ENCODE results near the gene TCFL5.

TCFL5 gene

GRCh38 chr20:62896526-62896925 is 34.9 kb upstream of the TCFL5 start:
- no peak for DNase-seq (ENCODE audit: low read depth in 2 of 2)

GRCh38 chr20:62895539-62895938 is 33.9 kb upstream of the TCFL5 start:
- no peak for DNase-seq (ENCODE audit: low read depth in 2 of 2)

- DNase-seq (ENCODE audit: low read depth in 2 of 2) = no peak
Observed at GRCh38 chr20:62894261-62894660, 32.6 kb upstream of the TCFL5 start.

DNA sequence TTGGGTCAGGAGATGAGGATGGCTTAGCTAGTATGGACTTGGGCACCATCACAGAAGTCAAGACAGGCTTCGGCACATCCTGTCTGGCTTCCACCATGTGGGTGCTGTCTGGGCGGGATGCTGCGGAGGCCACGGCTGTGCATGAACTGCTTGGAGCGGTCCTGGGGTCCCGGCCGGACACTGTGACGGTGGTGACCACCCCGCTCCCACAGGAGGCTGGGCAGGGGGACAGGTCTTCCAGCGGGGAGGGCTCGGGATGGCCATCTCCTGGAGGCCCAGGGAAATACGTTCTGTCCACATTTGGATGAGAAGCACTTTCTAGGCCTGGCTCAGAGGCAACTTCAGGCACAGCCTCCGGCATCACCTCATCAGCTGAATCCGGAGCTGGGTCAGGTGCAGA is 32.1 kb upstream of the TCFL5 start:
- no peak for DNase-seq (ENCODE audit: low read depth in 2 of 2)

- DNase-seq (ENCODE audit: low read depth in 2 of 2) = no peak
Observed at GRCh38 chr20:62892348-62893304, 31.0 kb upstream of the TCFL5 start.

- DNase-seq (ENCODE audit: low read depth in 2 of 2) = no peak
Observed at GRCh38 chr20:62891111-62891510, 29.5 kb upstream of the TCFL5 start.

GRCh38 chr20:62890444-62890843 is 28.8 kb upstream of the TCFL5 start:
- DNase-seq (ENCODE audit: low read depth in 2 of 2) = no peak

DNA sequence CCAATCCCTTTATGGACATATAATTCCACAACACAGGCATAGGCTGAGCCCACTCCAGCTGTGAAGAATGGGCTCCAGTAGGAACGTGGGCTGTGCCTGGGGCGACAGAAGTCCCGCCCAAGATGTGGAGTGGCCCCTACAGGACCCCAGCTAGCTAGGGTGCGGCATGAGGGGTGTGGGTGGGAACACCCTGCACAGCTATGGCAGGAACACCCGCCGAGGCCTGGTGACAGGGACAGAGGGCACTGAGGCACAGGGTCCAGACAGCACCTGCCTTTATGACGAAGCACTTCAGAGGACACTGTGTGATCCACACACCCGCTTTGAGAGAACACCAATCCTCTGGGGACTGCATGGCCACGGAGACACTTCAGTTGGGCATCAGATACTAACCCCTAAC is 28.2 kb upstream of the TCFL5 start:
- DNase-seq (ENCODE audit: low read depth in 2 of 2) = no peak

GRCh38 chr20:62889411-62889810 is 27.8 kb upstream of the TCFL5 start:
- no peak for DNase-seq (ENCODE audit: low read depth in 2 of 2)

- DNase-seq (ENCODE audit: low read depth in 2 of 2) = no peak
Observed at GRCh38 chr20:62888910-62889309, 27.3 kb upstream of the TCFL5 start.

GRCh38 chr20:62888406-62888805 is 26.8 kb upstream of the TCFL5 start:
- DNase-seq (ENCODE audit: low read depth in 2 of 2) = no peak

DNA sequence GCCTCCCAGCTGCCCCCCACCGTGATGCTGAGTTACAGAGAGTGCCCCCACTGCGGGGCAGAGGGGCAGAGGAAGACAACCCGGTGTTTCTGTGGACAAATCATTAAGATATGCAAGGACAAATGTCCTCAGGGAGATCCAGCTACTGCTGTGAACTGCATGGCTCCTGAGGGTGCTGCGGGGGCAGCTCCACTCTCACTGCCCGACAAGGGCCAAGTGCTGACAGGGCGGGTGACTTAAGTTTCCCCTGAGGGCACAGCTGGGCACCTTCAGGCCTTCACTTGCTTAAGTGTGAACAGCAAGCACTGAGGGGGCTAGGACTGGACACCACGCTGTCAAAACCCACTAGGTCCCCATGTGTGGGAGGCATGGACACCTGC is 26.2 kb upstream of the TCFL5 start:
- no peak for DNase-seq (ENCODE audit: low read depth in 2 of 2)

DNA sequence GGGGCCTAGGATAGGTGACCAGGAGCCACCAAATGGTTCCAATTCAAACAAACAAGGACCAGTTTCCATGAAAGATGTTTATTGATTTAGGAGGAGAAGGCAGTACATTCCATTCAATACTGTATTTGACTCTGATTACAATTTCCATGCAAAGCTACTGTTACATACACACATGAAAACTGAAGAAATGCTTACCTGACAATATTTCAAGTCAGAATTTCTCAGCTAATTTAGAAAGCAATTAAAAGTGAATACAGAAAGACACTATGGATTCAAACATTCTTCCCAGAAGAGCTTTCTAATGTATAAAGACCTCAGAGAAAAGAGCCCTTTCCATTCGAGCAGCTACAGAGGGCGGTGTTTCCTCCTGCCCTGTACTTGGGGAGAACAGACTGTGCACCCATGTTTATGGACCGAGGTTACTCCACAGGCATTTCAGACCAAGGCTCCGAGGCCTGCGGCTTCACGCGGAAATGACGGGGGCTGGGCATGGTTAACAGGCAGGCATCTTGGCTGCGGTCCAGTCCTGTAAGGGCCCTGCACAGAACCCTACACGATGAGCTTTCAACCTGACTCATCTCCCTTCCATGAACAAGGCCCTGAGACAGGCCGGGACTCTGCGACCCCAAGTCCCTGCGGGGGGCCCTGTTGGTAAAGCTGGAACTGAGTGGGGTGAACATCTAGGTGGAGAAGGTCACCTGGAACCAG is 25.7 kb upstream of the TCFL5 start:
- no peak for DNase-seq (ENCODE audit: low read depth in 2 of 2)

DNA sequence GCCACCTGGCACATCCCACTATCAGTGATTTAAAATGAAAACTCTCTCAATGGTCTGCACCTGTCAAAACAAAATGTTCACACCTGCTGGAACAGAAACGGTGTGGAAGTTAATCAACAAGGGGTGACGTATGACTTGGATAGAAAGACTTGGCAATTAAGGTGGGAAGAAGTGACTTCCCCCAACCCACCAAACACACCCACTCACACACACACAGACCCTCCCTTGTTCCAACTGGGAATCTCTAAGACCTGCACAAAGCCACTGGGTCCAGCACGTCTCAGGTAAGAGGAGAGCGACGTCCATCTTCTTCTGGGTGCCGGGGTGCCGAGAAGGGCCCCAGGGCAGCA is 25.1 kb upstream of the TCFL5 start:
- no peak for DNase-seq (ENCODE audit: low read depth in 2 of 2)

DNA sequence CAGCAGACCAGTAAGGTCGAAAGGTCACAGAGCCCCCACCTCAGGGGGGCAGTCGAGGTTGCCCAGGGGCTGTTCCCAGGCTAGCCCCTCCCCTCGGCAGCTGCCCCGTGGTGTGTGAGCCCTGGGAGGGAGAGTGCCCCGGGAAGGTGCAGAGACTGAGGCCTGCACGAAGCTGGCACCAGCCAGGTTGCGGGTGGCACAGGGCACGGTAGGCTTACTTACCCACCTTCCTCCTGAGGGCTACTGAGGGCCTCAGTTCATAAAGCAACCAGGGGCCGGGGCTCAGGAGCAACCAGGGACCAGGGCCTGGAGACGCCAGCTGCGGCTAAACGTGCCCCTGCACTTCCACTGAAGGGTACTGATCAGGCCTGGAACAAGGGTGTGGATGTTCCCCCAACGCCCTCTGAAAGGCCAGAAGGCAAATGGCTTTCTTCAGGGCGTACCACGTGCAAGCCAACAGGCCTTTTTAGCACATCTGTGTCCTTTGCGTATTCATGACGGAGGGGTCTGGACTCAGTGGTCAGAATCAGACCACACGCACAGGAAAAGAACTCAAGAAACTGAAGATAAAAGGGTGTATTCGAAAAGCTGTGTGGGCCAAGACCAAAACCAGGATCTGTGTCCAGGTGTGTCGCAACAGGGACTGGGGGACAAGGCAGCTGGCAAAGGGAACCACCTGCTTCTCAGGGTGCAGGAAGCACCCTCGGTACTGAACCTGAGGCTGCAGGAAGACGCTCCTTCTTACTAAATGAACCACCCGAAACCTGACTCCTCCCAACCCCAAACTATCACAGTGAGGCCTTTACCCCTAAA is 24.5 kb upstream of the TCFL5 start:
- DNase-seq (ENCODE audit: low read depth in 2 of 2) = no peak

DNA sequence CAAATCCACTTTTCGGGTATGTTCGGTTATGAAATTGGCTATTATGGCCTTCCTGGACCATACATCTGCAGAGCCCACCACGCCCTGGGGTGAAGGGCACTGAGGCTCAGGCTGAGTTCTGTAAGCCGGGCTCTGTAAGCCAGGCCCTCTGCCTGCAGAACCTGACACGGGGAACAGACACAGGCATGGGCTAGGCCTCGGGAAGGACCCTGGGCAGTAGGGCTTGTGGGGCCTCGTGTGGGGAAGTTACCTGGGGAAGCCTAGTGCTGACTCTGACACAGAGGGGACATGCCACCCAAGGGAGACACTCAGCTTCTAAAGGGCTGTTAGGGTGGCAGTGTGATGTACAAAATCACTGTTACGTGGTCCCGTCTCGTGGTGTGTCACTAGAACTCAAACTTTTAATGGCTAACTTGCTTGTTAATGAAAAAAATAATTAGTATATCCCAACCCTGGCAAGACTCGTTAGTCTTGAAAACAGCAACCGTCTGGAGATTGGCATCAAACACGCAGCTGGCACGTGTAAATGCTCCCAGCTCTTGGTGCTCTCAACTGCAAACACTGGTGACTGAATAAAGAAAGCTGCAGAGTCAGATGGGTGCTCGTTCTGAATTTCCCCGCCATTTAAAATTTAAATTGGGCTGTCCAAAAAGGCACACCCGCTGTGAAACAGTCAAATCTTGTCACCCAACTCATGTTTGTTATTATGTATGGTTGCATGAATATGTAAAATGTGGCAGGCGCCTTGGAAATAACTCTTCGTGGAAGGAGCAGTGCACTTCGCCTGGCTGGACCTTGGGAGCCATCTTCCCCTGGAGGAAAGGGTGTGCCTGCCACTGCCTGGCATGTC is 23.6 kb upstream of the TCFL5 start:
- no peak for DNase-seq (ENCODE audit: low read depth in 2 of 2)

GRCh38 chr20:62884556-62884955 is 22.9 kb upstream of the TCFL5 start:
- DNase-seq (ENCODE audit: low read depth in 2 of 2) = no peak

- DNase-seq (ENCODE audit: low read depth in 2 of 2) = no peak
Observed at GRCh38 chr20:62882426-62882825, 20.8 kb upstream of the TCFL5 start.

DNA sequence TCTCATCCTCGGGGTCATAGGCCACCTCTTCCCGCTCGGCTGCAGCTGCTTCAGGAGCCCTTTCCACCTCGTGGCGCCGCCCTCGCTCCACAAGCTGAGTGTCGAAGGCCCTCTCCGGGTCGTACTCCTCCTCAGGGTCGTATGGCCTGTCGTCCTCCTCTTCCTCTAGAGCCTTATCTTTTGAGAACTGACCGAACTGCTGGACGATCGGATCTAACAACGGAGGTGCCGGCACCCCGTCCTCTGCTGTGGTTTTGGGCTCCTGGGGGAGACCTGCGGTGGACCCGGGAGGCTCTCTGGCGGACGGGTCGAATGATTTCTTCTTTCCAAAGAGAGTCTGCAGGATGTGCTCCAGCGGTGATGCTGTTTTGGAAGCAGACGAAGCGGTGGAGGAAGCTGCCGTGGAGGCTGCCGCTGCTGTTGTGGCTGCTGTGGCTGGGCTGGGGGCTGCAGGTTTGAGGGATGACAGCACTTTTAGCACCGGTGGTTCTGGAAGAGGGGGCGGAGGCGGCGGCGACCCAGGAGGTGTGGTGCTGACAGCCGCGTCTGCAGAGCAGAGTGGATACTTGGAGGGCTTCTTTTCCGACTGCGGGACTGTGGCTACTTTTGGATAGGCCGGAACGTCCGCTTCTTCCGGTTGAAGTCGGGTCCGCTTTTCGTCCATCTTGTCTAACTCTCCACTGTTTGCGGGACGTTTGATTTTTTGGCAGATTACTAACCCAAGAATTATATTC is 20.2 kb upstream of the TCFL5 start:
- DNase-seq (ENCODE audit: low read depth in 2 of 2) = no peak

GRCh38 chr20:62880935-62881661 is 19.5 kb upstream of the TCFL5 start:
- no peak for DNase-seq (ENCODE audit: low read depth in 2 of 2)
